HG03469 (cell line): ENCODE measurements around the gene ABCF3.
"Not testable (repeated sequence)": the region's sequence is repeated elsewhere in the genome, so short reads cannot be mapped to it uniquely, and the experiment has no call there.

Experiments used
- ATAC-seq: cut with Tn5 transposase; IDR thresholded peaks from one replicate; pipeline ENCODE4 v1.9.1; 2021; ENCODE audit warnings: mild to moderate bottlenecking, moderate library complexity, moderate number of reproducible peaks; ENCODE audit not compliant: unreplicated experiment

ABCF3 gene, protein sequence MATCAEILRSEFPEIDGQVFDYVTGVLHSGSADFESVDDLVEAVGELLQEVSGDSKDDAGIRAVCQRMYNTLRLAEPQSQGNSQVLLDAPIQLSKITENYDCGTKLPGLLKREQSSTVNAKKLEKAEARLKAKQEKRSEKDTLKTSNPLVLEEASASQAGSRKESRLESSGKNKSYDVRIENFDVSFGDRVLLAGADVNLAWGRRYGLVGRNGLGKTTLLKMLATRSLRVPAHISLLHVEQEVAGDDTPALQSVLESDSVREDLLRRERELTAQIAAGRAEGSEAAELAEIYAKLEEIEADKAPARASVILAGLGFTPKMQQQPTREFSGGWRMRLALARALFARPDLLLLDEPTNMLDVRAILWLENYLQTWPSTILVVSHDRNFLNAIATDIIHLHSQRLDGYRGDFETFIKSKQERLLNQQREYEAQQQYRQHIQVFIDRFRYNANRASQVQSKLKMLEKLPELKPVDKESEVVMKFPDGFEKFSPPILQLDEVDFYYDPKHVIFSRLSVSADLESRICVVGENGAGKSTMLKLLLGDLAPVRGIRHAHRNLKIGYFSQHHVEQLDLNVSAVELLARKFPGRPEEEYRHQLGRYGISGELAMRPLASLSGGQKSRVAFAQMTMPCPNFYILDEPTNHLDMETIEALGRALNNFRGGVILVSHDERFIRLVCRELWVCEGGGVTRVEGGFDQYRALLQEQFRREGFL

DNA sequence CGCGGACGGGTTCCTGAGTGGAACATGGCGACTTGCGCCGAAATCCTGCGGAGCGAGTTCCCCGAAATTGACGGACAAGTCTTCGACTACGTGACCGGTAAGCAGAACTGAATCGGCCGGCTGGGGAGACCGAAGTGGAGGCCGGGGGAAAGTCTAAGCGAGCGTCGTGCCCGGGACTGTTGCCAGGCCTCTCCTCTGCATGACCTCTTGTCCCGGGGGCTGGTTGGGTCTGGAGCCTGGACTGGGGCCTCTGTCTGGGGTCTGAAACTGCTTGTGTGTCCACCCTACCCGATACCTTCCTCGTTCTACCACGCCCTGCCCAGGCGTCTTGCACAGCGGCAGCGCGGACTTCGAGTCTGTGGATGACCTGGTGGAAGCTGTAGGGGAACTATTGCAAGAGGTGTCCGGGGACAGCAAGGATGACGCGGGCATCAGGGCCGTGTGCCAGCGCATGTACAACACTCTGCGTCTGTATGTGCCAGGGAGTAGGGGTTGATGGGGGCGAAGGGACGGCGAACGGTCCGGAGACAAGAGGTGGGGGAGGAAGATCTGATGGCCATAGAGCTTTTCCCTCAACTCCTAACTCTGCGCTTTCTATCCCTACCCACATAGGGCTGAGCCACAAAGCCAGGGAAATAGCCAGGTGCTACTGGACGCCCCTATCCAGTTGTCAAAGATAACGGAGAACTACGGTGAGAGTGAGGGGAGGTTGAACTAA, at the start of gene ABCF3:
ABCF3 (plus strand) TSS at position 16 of the 718 bp plus-strand sequence; CDS start at position 25, 9 bp downstream.
- peak; percentile 4 for ATAC-seq

DNA sequence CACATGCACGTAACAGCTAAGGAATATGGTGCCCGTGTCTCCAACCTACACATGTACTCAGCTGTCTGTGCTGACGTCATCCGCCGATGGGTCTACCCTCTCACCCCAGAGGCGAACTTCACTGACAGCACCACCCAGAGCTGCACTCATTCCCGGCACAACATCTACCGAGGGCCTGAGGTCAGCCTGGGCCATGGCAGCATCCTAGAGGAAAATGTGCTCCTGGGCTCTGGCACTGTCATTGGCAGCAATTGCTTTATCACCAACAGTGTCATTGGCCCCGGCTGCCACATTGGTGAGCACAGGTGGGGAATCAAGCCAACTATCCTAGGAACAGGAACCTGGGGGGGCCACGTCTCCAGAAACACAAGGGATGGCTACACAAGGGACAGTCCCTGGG, 45.6 kb upstream of the ABCF3 start:
- no peak for ATAC-seq

DNA sequence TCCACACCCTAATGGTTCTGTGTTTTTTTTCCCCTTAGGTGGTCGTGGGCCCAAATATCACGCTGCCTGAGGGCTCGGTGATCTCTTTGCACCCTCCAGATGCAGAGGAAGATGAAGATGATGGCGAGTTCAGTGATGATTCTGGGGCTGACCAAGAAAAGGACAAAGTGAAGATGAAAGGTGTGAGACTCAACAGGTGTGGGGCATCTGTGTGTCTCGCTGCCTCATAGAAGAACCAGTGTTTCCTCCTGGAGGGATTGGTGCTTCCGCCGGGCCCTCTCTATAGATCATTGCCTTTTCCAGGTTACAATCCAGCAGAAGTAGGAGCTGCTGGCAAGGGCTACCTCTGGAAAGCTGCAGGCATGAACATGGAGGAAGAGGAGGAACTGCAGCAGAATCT, 43.8 kb upstream of the ABCF3 start:
- no peak for ATAC-seq

DNA sequence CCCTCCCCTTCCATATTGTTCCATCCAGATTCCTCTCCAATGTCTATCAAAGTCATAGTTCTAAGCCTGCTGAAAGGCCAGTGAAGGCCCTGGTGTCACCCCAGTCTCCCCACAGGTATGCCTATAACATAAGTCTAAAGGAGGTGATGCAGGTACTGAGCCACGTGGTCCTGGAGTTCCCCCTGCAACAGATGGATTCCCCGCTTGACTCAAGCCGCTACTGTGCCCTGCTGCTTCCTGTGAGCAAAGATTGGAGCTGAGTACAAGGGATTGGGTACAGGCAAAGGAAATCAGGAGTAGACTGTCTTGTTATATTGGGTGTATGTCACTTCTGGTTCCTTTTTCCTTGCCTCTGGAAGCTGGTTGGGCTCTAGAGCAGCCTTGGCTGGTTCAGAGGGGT, 42.7 kb upstream of the ABCF3 start:
- ATAC-seq, result no peak

DNA sequence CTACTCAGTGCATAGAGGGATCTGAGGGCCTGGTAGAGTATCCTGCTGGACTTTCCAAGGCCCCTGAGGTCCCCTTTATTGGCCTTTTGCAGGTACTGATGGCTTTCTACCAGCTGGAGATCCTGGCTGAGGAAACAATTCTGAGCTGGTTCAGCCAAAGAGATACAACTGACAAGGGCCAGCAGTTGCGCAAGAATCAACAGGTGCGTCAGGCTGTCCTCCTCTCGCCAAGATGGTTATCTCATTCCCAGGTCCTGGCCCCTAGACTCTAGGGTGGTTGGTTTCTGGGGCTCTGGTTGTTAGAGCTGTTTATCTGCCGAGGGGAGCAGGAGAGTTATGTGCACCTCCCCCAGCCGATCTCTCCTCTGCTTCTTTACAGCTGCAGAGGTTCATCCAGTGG, 41.5 kb upstream of the ABCF3 start:
- no peak for ATAC-seq

DNA sequence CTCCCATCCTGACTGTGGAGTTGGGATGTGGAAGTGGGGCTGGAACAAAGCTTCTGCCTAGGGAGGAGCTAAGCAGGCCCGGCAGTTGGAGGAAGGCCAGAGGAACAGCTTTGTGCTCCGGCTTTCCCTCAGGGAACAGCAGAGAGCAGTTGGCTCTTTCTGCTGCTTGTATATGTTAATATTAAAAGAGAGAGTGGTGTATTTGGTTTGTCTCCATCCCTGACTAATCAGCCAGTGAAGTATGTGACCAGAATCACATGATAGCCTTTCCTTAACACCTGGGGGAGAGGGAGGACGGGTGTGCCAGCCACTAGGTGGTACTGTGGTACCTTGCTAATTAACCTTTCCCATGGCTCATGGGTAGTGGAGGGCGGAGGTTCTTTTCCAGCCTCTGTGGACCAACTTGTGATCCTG, 40.9 kb upstream of the ABCF3 start:
- ATAC-seq, result no peak

DNA sequence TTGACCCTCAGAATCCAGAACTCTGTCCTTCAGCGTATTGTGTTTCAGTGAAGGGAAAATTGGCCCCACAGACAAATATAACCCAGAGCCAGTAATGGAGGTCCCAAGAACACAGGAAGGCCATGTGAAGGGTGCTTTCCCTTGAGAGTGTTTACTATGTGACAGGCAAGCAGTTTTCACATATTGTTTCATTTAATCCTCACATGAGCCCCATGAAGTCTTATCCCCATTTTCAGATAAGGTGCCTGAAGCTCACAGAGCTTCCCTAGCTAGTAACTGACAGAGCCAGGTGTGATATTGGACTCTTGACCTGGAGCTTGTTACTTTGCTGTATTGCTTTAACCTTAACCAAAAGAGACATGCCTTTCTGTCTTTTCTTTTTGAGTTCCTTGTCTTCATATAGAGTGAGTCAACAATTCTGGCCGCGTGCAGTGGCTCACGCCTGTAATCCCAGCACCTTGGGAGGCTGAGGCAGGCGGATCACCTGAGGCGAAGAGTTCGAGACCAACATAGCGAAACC, 40.2 kb upstream of the ABCF3 start:
- ATAC-seq, result no peak

DNA sequence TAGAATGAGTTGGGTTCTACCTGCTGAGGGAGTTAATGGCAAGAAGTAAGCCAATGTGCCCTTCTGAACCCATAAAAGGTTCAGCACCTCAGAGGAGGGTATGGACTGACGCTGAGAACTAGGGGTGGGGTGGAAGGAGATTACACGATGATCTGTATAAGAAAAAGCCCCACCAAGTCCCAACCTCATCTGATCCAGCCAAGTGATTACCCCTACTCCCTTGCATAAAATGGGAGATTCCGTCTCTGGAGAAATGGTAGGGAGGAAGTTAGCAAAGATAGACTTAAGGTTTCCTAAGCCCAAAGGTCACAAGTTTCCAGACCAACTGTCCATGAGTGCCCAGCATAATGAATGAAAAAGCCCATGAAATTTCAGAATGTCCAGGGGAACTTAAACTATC, 37.9 kb upstream of the ABCF3 start:
- ATAC-seq, result no peak

DNA sequence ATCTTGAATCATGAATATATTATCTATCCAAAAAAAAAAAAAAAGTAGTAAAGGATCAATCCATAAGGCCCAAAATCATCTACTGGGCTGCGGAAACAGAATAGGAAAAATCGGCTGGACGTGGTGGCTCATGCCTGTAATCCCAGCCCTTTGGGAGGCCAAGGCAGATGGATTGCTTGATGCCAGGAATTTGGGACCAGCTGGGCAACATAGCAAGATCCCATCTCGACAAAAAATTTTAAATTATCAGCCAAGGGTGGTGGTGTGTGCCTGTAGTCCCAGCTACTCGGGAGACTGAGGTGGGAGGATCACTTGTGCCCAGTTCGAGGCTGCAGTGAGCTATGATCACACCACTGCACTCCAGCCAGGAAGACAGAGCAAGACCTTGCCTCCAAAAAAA, 36.9 kb upstream of the ABCF3 start:
- ATAC-seq, result no peak

DNA sequence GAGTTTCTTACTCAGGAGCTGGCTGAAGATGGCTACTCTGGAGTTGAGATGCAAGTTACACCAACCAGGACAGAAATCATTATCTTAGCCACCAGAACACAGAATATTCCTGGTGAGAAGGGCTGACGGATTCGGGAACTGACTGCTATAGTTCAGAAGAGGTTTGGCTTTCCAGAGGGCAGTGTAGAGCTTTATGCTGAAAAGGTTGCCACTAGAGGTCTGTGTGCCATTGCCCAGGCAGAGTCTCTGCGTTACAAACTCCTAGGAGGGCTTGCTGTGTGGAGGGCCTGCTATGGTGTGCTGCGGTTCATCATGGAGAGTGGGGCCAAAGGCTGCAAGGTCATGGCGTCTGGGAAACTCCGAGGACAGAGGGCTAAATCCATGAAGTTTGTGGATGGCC, 36.2 kb upstream of the ABCF3 start:
- ATAC-seq, result not testable (repeated sequence)

DNA sequence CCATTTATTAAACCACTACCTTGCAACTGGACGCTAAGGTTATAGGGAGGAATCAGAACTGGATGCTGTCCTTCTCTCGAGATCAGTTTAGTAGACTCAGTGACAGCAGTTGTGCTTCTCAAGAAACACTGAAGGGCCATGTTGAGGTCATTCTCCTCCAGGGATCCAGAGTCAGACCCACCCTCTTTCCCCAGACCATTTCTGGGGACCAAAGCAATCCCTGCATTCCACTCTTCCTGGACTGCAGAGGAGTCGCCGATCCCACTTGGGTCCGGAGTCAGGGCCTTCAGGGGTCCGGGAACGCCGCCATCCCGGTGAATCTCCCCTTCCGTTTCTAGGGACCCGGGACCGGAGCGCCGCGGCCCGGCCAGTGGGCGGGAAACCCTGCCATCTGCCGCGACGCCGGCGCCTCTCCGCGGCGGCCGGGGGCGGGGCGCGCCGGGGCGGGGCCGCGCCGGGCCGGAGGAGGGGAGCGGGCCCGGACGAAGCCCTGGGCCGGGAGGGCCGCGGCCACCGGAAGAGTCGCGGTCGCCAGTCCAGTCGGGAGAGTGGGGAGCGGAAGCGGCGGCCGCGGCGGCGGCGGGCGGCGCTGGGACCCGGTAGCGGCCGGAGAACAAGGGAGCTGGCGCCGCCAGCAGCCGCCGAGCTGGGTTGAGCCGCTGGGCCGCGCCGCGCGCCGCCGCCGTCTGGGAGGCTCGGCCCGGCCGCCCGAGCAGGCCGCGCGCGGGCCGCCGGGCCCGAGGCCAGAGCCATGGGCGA, 30.9 kb upstream of the ABCF3 start, which contains the start of gene DVL3:
DVL3 (plus strand) TSS at position 493 of the 759 bp plus-strand sequence; CDS start at position 752, 259 bp downstream.
- peak; percentile 40 for ATAC-seq

DNA sequence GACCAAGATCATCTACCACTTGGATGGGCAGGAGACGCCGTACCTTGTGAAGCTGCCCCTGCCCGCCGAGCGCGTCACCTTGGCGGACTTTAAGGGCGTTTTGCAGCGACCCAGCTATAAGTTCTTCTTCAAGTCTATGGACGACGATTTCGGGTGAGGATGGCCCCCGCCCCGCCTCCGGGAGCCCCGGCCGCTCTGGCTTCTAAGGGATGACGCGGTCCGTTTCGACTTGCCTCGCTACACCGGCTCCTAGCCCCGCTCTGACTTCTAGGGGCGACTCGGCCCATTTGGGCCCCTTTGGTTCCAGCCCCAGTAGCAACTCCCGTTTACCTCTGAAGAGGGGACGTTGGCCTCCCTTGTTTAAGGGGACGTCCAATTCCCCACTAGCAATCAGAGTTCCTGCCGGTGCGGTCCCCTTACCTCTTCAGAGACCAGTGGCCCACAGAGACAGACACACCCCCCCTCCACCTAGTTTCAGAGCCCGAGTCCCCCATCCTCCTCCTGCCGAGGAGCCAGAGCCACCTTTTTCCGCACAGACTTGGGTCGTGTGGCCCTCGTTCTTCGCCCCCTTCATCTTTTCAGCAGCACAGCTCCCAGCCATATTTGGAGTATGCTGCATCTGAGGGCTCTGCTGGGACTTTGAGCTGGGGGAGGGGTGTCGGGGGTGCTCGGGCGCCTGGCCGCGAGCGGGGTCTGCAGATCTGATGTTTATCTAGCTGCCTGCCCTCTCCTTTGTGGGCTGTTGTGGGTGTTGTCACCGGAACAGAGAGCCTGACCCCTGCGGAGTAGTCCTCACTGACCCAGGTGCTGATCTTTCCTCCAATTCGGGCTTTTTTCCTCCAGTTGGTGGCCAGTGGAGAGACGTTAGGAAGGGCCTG, 30.1 kb upstream of the ABCF3 start:
- peak; percentile 13 for ATAC-seq

DNA sequence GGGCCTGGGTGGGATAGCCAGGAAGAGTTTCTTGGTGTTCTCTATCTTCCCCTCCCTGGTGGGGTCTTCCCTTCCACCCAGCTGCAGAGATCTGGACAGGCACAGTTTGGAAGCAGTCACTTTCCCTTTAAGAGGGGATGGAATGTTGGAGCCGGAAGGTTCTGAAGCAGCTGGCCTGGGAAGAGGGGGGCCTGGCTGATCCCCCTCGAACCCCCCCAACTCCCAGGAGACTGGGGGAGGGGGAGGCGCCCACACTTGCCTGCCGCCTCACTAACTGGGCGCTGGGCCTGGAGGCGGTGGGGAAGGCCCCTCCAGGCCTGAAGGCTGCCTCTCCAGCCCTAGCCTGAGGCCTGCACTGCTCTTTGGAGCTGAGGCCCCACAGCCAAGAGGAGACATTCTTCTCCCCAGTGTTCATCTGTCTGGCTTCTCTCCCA, 29.5 kb upstream of the ABCF3 start:
- no peak for ATAC-seq

DNA sequence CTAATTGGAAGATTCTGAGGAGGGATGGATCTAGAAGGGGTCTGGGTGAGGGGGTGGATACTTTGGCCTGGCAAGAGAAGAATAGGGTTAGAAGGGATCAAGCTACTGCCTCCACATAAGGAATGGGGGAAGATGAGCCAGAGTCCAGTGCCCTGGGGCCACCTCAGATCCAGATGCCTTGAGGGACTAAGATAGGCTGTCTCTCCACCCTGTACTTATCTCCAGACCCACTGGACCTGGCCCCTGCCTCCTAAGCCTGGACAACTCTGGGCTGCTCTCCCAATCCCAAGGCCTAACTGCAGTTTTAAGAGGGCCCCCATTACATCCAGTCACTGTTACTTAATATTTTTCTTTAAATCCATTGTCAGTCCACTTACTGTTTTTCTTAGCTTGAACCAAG, 28.8 kb upstream of the ABCF3 start:
- no peak for ATAC-seq

DNA sequence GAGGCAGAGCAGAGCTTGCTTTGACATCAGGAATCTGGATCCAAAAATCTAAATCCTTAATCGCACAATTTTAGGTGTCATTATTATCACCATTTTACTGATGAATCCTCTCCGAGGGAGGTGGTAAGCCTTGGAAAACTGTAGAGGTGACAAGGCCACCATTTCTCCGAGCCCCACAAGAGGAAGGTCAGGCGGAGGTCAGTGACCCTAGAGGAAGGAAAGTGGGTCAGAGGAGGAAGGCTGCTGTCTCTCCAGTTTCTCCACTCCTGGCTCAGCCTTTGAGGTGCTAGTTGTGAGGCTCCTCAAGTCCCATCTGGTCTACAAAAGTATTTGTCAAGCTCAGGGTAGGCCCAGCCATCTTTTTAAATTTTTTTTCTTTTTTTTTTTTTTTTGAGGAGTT, 27.6 kb upstream of the ABCF3 start:
- ATAC-seq, result no peak

DNA sequence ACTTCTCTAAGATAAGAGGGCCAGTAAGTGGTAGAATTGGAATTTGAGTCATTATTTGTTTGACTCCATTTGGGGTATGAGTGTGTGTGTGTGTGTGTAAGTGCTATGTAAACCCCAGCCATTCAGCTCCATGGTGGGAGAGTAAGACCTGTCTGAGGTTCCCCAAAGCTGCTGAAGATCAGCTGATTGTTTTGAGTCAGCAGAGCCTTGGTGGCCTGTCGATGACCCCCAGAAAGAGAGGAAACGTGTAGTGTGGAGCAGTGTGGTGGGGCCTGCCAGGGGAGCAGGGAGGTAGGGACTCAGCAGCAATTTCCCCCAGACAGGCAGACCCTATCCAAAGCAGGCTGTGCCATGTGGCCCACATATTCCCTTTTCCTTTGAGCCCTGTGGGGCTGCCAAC, 25.5 kb upstream of the ABCF3 start:
- ATAC-seq, result no peak

DNA sequence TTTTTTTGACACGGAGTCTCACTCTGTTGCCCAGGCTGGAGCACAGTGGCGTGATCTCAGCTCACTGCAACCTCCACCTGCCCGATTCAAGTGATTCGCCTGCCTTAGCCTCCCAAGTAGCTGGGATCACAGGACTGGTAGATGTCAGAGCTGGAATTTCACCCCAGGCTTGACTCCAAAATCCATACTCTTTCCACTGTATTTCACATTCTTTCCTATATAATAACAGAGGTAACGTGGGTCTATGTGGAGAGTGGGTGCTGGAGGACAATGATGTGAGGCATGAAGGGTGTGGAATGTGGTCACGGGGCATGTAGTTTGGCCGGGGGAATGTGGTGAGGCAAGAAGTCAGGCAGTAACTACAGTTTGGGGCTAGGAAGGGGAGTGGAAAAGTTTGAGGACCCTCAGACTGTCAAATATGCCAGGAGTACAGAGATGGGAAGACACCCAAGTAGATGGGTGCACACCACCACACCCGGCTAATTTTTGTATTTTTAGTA, 23.4 kb upstream of the ABCF3 start:
- not testable (repeated sequence) for ATAC-seq

DNA sequence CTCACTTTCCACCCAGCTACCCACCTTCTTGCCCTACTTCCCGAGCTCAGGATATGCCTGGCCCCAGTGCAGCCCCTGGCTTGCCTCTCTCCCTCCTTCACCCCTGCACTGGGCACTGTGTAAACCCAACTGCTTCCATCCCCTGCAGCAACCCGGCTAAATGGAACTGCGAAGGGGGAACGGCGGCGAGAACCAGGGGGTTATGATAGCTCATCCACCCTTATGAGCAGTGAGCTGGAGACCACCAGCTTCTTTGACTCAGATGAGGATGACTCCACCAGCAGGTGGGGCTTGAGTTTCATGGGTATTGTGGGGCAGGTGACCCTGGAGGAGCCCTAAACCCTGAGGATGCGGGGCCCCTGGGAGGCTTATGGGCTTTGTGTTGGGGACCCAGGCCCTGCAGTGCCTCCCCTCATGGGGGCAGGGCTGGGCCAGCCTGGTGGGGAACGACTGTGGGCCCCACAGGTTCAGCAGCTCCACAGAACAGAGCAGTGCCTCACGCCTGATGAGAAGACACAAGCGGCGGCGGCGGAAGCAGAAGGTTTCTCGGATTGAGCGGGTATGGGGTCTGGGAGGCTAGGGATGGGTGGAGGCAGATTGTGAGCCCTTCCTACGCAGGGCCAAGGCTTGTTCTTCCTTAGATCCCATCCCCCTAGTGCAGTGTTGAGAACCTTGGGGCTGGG, 21.2 kb upstream of the ABCF3 start:
- ATAC-seq, result no peak

DNA sequence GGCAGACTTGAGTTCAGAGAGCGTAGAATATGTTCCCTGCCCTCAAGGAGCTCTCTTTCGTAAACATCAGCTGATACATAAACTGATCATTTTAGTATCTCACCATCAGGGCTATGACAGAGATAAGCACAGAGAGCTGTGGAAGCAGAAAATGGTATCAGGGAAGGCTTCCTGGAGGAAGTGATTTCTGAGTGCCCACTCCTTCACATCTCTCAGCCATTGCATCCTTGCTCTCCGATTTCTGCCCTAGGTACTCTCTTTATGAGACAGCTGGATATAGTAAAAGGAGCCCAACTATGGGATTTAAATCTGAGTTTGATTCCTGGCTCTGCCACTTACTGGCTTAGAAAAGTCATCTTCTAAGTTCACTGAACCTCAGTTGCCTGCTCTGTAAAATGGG, 20.5 kb upstream of the ABCF3 start:
- ATAC-seq, result no peak
